HL-60/S4 (cell line): ENCODE data around the gene ANO1.

Experiments used
- in situ Hi-C: fragments of 300-500 bp; cut with MboI; formaldehyde crosslinking; loops from 2 replicates; pipeline ENCODE4 v1.14.3; 2022; ENCODE audit warnings: low sequenced_read_pairs

The ANO1 gene

DNA sequence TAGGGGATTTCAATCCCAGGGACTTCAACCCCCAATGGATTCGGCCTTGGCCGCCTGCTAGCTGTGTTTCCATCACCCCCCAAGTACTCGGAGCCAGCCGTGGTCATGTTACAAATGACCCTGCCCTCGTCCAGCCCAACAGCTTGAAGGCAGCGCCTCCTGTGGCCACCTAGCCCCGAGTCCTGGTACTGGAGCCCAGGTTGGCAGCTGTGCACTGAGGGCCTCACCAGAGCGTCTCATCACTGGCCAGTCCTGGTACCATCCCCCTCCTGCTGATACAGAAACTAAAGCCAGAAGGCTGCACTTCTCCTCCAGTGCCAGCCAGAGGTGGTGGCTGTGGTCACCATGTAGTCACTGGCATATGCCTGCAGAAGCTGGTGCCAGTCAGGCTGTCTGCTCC lies 80.1 kb downstream of the ANO1 start:
- in situ Hi-C loops: no loop called here

DNA sequence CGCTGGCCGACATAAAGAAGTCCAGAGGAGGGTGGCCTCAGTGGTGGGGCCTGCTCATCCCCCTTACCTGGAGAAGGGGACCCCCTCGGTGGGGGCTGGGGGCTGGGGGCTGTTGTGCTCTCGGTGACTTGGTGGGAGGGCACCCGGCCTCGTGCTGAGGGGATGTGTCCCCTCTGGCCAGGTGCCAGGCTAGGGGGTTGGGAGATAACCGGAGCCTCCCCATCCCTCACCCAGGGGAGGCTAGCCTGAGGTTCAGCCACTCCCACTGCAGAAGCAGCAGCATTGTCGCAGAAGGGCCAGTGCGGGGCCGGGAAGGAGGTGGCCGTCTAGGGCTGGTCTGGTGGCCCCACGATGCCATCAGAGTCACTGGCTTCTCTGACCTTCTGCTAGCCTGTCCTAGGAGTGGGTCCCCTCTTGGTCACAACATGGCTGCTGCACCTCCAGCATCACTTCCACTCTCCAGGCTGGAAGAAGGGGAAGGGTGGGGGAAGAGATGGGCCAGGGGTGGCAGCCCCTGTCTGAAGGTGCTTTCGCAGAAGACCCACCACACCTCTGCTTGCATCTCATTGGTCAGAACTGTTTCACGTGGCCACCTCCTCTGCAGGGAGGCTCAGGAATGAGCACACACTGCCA lies 80.8 kb downstream of the ANO1 start:
- in situ Hi-C loops: no loop called here

- in situ Hi-C loops: no loop called here
Measured at GRCh38 chr11:70159627-70160570, 81.8 kb downstream of the ANO1 start.

- in situ Hi-C loops: no loop called here
Measured at GRCh38 chr11:70161043-70161625, 83.0 kb downstream of the ANO1 start.

DNA sequence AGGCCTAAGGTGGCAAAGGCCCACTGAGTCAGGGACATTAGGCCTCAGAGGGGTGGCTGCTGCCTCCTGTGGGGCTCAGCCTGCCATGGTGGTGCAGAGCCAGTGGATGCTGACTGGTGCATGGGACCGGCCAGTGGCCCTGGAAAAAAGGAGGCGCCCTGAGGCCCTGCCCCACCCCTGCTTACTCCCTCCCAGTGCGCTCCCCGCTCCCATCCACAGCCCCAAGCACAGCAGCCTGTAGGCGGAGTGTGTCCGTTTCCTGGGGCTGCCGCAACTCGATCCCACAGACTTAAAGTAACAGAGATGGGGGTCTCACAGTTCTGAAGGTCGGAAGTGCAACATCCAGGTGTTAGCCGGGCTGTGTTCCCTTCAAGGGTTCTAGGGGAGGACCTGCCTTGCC lies 86.6 kb downstream of the ANO1 start:
- in situ Hi-C loops: no loop called here

GRCh38 chr11:70167120-70167519 lies 89.0 kb downstream of the ANO1 start:
- in situ Hi-C loops: no loop called here

- in situ Hi-C loops: no loop called here
Measured at GRCh38 chr11:70167723-70168404, 89.7 kb downstream of the ANO1 start.

- in situ Hi-C loops: no loop called here
Measured at GRCh38 chr11:70168405-70168754, 90.3 kb downstream of the ANO1 start.

GRCh38 chr11:70169127-70169526 lies 91.0 kb downstream of the ANO1 start:
- in situ Hi-C loops: no loop called here

GRCh38 chr11:70169632-70170031 lies 91.5 kb downstream of the ANO1 start:
- in situ Hi-C loops: no loop called here

GRCh38 chr11:70170596-70171210 lies 92.6 kb downstream of the ANO1 start:
- in situ Hi-C loops: no loop called here

- in situ Hi-C loops: no loop called here
Measured at GRCh38 chr11:70173018-70173417, 94.9 kb downstream of the ANO1 start.

GRCh38 chr11:70174547-70175235 lies 96.6 kb downstream of the ANO1 start:
- in situ Hi-C loops: no loop called here

DNA sequence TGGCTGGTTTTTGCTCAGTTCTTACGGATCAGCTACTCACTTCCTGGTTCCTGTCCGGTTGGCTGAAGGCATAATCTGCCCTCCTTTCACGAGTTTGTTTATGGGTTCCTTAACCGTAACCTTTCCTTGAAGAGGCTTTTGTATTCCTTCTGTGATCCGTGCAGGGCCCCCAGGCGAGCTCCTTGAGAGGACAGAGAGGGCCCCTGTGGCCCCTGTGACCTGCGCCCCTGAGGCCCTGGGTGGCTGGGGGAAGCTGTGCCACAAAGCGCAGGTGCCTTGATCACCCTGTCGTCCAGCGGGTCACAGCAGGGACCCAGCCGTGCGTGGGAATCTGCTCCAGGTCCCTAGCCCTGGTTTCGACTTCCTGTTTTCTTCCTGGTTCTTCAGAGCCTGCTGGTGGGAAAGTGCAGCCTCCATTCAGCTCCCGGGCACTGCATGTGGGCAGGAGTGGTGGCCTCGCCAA lies 97.2 kb downstream of the ANO1 start:
- in situ Hi-C loops: no loop called here

- in situ Hi-C loops: no loop called here
Measured at GRCh38 chr11:70176940-70177689, 99.0 kb downstream of the ANO1 start.

- in situ Hi-C loops: no loop called here
Measured at GRCh38 chr11:70180906-70181305, 102.8 kb downstream of the ANO1 start.

DNA sequence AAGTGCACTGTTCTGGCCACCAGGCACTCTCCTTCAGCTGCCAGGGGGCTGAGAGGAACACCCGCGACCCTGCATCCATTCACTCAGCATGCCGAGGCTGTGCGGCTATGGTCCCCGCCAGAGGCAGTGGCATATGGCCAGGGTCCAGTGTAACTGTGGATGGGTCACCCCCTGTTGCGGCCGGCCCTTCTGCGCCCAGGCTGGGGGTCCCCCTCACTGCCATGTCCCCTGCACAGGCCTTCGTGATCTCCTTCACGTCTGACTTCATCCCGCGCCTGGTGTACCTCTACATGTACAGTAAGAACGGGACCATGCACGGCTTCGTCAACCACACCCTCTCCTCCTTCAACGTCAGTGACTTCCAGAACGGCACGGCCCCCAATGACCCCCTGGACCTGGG lies 104.1 kb downstream of the ANO1 start:
- in situ Hi-C loops: no loop called here

- in situ Hi-C loops: no loop called here
Measured at GRCh38 chr11:70183032-70183431, 104.9 kb downstream of the ANO1 start.

DNA sequence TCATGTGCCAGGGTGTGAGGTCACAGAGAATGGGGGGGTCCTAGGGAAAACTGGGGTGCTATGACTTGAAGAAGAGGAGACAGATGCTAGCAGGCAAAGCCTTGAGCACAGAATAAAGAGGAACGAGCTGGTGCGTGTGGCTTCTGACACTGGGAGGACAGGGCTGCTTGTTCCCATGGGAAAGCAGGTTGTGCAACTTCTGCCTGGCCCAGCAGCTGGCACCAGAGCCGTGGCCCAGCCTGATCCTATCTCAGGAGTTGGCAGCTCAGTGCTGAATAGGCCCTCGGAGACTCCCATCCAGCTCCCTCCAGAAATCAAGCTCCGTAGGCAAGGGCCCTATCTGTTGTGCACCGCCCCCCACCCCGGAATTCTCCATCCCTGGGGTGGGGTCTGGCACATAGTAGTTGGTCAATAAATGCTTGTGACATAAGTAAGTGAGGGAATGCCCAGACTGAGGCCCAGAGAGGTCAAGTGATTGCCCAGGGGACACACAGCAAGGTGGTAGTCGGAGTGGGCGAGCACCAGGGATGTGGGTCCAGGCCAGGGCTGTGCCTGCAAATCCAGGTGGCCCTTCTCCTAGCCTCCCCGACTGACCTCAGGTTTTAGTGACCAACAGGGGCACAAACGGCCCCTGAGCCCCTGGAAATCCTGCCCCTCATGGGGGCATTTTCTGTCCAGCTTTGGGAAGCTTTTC lies 105.5 kb downstream of the ANO1 start:
- in situ Hi-C loops: no loop called here
